Right lobe of liver (tissue), 4 donors: ENCODE measurements around the gene GNB2.

Experiments used
- CTCF ChIP-seq, 4 donors: fragments of 200-600 bp in 3 of 4; fragments of 450-650 bp in 1 of 4; IDR thresholded peaks; one replicate each; pipeline versions ENCODE4 v1.5.1 to v1.8.0; 2016 to 2022; ENCODE audit warnings: antibody characterized with exemption in 4 of 4, mild to moderate bottlenecking in 2 of 4
- POLR2A ChIP-seq: fragments of 450-650 bp; IDR thresholded peaks from one replicate; pipeline ENCODE4 v1.6.1; 2017; ENCODE audit warnings: antibody characterized with exemption, mild to moderate bottlenecking
- donor health status: DM: no; HTN: no; CAD: no.
- donor health status: DM: no; HTN: no; CAD: no.
- donor health status: DM: no; HTN: yes; CAD: no.

- TF ChIP-seq POLR2A (no peak), CTCF (IDR thresholded peaks at IDR 0.05) (no peak)
Measured at GRCh38 chr7:100699018-100699417, 25.5 kb downstream of the GNB2 start.
